Measurements from ENCODE around the gene KRT38.

DNA sequence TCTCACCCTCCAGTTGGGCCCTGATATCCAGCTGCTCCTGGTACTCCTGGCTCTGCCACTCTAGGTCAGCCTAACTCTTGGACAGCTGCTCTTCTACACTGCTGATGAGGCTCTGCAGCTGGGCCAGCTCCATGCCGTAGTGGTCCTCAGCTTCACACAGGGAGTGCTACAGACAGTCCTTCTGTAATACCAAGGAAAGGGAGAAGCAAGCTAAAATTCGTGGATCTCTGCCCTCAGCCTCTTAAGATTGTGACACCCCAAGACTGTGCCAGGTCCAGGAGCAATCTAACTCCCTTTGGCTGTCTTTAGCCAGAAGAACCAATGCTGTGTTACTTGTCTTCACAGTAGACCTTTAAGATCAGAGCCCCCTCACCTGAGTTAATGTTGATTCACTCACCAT, 7.7 kb upstream of the KRT38 start:
- TF ChIP-seq, protein P1, sequence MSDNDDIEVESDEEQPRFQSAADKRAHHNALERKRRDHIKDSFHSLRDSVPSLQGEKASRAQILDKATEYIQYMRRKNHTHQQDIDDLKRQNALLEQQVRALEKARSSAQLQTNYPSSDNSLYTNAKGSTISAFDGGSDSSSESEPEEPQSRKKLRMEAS (IDR thresholded peaks at IDR 0.05), result no peak
- TF ChIP-seq, protein P2, sequence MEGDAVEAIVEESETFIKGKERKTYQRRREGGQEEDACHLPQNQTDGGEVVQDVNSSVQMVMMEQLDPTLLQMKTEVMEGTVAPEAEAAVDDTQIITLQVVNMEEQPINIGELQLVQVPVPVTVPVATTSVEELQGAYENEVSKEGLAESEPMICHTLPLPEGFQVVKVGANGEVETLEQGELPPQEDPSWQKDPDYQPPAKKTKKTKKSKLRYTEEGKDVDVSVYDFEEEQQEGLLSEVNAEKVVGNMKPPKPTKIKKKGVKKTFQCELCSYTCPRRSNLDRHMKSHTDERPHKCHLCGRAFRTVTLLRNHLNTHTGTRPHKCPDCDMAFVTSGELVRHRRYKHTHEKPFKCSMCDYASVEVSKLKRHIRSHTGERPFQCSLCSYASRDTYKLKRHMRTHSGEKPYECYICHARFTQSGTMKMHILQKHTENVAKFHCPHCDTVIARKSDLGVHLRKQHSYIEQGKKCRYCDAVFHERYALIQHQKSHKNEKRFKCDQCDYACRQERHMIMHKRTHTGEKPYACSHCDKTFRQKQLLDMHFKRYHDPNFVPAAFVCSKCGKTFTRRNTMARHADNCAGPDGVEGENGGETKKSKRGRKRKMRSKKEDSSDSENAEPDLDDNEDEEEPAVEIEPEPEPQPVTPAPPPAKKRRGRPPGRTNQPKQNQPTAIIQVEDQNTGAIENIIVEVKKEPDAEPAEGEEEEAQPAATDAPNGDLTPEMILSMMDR (IDR thresholded peaks at IDR 0.05; ENCODE audit: low read depth, low read length, missing input control), result no peak
- TF ChIP-seq JUND (IDR thresholded peaks at IDR 0.05), result no peak
- TF ChIP-seq SP1 (IDR thresholded peaks at IDR 0.05), result no peak
- no peak for TF ChIP-seq EGR1 (IDR thresholded peaks at IDR 0.05; ENCODE audit: low read depth in 2 of 2)
- no peak for TF ChIP-seq RAD21 (IDR thresholded peaks at IDR 0.05)
